Activated CD8-positive, alpha-beta memory T cell treated with anti-CD3 and anti-CD28 coated beads for 36 hours (primary cell): ENCODE results near the gene MVD. TPM values are rescaled to one million over a fixed set of nuclear protein-coding genes. Genes with fewer than 3 reads are reported as not detected.

Experiments used
- CTCF ChIA-PET: fragments of 350-600 bp; sonication (Branson Sonifier 250); formaldehyde crosslinking; loops from one replicate; lab custom pipeline; 2021; ENCODE audit warnings: antibody characterized with exemption; lab: Charles Lee
- POLR2A ChIA-PET: fragments of 350-600 bp; sonication (Branson Sonifier 250); formaldehyde crosslinking; loops from one replicate; lab custom pipeline; 2021; ENCODE audit warnings: antibody characterized with exemption; lab: Charles Lee
- total RNA-seq, 2 experiments: library from RNA; stranded (reverse); gene quantifications; one replicate each; pipeline ENCODE4 v1.2.3, GENCODE V29; 2021

The MVD gene
- total RNA-seq, 2 experiments from 2014 or later, result 66.5 to 68.5 TPM

DNA sequence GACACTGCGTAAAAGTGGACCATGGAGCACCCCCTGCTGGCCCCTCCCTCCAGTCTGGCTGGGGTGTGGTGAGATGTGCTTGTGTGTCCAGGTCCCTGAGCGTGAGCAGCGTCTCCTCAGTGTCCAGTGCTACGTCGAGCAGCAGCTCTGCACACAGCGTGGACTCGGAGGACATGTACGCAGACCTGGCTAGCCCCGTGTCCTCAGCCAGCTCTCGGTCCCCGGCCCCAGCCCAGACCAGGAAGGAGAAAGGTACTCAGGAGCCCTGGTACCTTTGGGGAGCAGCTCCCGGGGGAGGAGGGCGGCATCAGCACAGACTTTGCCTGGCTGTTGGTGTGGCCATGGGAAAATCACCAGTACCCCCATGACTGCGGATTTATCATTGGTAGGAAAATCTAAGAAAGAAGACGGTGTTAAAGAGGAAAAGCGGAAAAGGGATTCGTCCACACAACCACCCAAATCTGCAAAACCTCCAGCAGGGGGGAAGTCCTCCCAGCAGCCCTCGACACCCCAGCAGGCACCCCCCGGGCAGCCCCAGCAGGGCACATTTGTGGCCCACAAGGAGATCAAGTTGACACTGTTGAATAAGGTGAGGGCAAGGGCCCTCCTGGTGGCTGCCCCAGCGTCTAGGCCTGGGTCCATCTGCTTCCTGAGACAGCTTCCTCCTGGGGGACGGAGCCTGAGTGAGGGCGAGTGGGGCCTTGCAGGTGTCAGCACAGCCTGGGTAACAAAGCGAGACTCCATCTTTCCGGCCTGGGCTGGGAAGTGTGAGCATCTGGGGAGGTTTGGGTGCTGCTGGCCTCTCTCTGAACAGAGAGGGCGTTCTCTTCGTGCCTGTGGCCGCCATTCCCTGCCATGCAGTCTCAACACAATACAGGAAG, 35.1 kb downstream of the MVD start:
- POLR2A ChIA-PET, result no interaction called here
- CTCF ChIA-PET, result no interaction called here

- CTCF ChIA-PET, result interaction anchor here (0.6 kb wide), 1 partner anchor 331 kb away, joined by 3 read pairs; no protein-coding TSS in a partner anchor
- POLR2A ChIA-PET, result no interaction called here
These were observed 36.2 kb downstream of the MVD start for GRCh38 chr16:88626646-88627045.

DNA sequence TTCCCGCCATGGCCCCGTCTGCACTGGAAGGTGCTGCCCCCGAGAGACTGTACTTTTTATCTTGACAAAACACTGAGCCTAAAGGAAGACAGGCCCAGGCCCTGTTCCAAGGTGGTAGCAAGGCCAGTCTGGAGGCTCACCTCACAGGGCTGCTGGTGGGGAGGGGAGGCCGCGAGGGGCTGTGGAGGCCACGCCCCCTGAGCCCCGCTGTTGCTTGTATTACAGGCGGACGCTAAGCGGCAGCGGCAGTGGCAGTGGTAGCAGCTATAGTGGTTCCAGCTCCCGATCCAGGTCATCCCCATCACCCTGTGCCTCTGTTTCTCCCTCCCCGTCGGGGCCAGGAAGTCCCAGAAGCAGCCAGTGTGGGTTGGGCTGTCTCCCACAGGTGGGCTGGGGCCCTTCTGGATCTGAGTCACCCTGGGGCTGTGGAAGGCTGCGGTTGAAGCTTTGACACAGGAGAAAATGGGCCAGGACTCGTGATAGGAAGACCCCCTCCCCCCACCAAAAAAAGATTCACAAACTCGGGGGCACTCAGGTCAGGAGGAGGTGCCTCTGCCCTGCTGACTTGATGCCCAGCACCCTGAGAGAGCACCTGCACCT, 37.8 kb downstream of the MVD start:
- POLR2A ChIA-PET, result no interaction called here
- CTCF ChIA-PET, result no interaction called here

GRCh38 chr16:88624481-88624880, 38.4 kb downstream of the MVD start:
- ChIA-PET POLR2A (no interaction called here), CTCF (no interaction called here)

- ChIA-PET CTCF (no interaction called here), POLR2A (no interaction called here)
These were observed 39.0 kb downstream of the MVD start for GRCh38 chr16:88623858-88624257.

GRCh38 chr16:88622866-88623265, 40.0 kb downstream of the MVD start:
- ChIA-PET POLR2A (no interaction called here), CTCF (no interaction called here)

DNA sequence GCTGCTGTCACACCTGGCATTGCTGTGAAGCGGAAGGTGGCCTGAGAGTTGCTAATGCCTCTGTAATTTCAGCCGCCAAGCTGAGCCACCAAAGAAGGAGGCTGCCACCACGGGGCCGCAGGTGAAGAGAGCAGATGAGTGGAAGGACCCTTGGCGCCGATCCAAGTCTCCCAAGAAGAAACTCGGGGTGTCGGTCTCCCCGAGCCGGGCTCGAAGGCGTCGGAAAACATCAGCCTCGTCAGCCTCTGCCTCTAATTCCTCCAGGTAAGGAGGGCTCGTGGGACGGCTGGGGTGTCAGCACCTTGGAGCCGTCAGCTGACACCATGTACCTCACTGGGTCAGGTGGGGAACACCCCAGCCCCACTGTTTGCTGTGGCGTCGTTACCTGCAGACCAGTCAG, 40.8 kb downstream of the MVD start:
- CTCF ChIA-PET, result no interaction called here
- POLR2A ChIA-PET, result no interaction called here

DNA sequence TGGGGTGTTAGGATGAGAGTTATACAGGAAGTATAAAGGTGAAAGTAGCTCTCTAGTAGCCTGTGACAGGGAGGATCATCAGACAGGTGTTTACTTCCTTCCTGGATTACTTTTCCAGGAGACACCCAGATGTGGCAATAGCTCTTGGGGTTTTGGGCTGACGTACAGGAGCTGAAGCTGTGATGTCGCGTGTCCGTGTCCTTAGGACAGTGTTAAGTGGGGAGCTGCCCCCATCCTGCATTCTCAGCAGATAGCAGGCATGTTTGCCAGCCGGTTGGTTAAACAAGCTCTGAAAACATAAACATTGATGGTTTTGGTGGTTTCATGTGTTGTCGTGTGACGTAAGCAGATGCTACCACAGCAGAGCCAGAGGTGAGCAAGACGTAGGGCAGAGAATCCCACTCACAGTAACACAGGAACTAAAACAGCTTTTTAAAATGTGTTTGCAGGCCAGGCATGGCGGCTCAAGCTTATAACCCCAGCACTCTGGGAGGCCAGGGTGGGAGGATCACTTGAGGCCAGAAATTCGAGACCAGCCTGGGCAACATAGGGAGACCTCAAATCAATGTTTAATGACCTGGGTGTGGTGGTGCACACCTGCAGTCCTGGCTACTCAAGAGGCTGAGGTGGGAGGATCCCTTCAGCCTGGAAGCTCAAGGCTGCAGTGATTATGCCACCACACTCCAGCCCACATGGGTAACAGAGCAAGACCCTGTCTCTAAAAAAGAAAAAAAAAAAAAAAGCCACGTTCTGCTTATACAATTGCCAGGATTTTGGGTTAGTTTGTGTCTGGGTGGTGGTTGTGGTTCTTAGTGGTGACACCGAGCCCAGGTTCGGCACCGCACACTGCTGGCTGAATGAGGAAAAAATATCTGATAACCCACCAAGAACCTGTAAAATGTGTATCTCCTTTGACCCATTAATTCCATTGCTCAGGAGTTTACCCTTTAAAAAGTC, 42.8 kb downstream of the MVD start:
- ChIA-PET CTCF (interaction anchor here (1.1 to 1.6 kb wide), 4 partner anchors 11 to 27 kb away, joined by 3 to 6 read pairs (median 4); no protein-coding TSS in a partner anchor), POLR2A (interaction anchor here (1.0 to 1.9 kb wide), 3 partner anchors 13 to 62 kb away, joined by 3 to 4 read pairs (median 4); partner anchors contain the start of gene ZC3H18)

DNA sequence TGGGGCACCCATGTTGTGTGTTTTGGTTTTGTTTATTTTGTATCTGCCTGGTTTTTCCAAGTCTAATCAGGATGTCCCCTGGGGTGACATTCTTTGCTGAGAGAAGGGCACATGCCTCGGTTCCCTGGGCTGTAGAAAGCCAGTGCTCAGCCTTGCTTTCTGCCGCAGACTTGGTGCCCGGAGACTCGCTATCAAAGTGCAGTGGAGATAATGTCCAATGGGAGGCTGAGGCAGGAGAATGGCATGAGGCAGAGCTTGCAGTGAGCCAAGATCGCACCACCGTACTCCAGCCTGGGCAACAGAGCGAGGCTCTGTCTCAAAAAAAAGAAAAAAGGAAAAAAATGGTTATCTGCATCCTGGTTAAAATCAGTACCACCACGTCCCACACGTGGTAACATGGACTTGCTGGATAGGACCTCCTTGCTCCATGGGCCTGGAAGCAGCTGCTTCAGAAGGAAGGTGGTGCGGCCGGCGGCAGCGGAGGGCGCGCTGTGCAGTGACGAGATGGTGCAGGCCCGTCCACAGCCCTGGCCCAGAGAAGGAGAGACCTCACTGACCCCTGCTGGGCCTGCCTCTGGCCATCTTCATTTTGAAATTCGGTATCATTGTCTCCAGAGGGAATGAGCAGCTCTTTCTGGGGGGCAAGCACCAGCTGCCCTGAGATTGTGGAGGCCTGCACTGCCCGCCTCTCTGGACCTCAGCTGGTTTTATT, 43.8 kb downstream of the MVD start:
- POLR2A ChIA-PET, result interaction anchor here (1.0 to 1.9 kb wide), 3 partner anchors 14 to 63 kb away, joined by 3 to 4 read pairs (median 4); partner anchors contain the start of gene ZC3H18
- CTCF ChIA-PET, result interaction anchor here (0.5 to 1.6 kb wide), 3 partner anchors 14 to 118 kb away, joined by 3 to 5 read pairs (median 3); no protein-coding TSS in a partner anchor

GRCh38 chr16:88618182-88618955, 44.5 kb downstream of the MVD start:
- ChIA-PET POLR2A (interaction anchor here (0.7 to 1.9 kb wide), 2 partner anchors 48 to 166 kb away, joined by 3 to 4 read pairs; partner anchors contain the start of gene ZC3H18), CTCF (interaction anchor here (1.6 kb wide), 1 partner anchor 119 kb away, joined by 5 read pairs; no protein-coding TSS in a partner anchor)

DNA sequence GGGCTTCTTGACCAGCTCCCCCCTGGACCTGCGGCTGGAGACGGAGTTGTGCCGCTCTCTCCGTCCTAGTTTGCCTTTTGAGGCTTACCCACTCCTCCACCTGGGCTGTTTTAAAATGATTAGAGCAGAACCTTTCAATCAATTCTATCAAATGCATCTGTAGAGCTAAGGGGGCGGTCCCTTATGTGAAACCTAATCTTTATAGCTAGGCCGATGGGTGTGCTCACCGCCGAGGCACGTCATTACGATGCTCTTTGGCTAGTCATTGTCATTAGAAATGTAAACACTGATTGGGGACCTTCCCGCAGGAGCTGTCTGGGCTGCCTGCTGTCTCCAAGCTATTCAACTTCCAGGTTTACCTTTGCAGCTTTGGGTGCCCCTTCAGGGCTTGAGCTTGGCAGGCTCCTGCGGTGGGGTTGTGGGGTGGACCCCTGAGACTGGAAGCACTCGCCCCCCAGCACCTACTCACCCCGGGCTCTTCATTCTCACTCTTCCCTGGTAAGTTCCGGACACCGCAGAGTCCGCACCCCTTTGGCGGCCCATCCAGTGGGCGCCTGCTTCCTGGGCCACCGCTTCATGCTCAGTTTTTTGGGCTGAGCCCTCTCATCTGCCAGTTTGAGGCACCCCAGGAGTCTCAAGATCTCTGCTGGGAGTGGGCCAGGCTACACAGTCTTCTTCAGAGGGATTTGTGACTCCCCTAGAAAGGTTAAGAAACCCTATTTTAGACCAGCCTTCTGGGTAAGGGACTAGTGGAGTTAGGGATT, 45.4 kb downstream of the MVD start:
- ChIA-PET CTCF (interaction anchor here (1.6 kb wide), 1 partner anchor 120 kb away, joined by 5 read pairs; no protein-coding TSS in a partner anchor), POLR2A (interaction anchor here (0.7 kb wide), 1 partner anchor 165 kb away, joined by 3 read pairs; no protein-coding TSS in a partner anchor)

DNA sequence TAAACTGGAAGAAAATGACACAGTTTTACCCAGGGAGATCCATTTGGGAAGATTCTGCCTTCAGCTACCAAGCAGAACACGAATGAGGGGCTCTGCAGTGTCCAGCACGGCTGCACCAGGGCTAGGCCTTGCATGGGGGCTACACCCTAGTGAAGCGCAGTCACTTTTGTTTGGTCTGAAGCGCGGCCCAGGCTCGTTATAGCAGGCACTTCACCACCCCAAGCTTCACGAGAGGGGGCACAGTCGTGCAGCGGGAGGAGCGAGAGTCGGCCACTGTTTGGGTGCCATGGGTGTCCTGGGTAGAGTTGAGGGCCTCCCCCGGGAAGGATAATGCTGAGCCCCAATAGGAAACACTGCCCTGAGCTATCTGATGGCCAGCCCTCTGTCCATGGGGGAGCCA, 46.2 kb downstream of the MVD start:
- POLR2A ChIA-PET, result no interaction called here
- CTCF ChIA-PET, result no interaction called here

DNA sequence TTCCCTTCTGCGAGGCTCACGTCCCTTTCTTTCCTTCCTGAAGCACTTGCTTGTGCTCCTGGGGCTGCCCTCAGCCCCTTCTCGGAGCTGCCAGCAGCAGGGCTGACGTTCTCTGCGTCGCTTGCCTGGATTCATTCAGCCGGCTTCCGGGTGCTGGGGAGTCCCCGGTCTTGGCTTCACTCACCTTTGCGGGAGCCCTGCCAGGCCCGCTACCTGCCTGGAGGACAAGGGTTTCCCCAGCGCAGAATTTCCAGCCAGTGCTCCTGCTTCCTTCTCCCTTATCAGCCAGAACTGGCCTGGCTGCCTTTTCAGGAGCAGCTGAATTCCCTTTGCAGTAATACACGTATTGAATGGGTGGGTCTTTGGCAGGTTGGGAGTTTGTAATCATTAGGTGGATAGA, 46.6 kb downstream of the MVD start:
- POLR2A ChIA-PET, result no interaction called here
- CTCF ChIA-PET, result no interaction called here

- CTCF ChIA-PET, result no interaction called here
- POLR2A ChIA-PET, result no interaction called here
These were observed 47.9 kb downstream of the MVD start for GRCh38 chr16:88614818-88615580.

GRCh38 chr16:88613911-88614817, 48.7 kb downstream of the MVD start:
- ChIA-PET POLR2A (no interaction called here), CTCF (no interaction called here)
